SK-N-MC (cell line): ENCODE measurements around the gene PSMG1.

ENCODE experiments used
- EZH2 ChIP-seq: fragments of 200-600 bp; sonication (generic); IDR thresholded peaks from one replicate; pipeline ENCODE4 v1.6.1; 2017; ENCODE audit warnings: antibody characterized with exemption
- FOXP2 ChIP-seq: optimal IDR thresholded peaks from 2 replicates; pipeline ENCODE3; 2011; ENCODE audit warnings: mild to moderate bottlenecking, moderate library complexity; ENCODE audit not compliant: insufficient read depth; ENCODE audit errors: extremely low read length, control extremely low read depth
- POLR2AphosphoS5 ChIP-seq: IDR thresholded peaks from 2 replicates; pipeline ENCODE4 v1.6.1; 2012; ENCODE audit warnings: mild to moderate bottlenecking, low read depth, low read length, borderline replicate concordance

DNA sequence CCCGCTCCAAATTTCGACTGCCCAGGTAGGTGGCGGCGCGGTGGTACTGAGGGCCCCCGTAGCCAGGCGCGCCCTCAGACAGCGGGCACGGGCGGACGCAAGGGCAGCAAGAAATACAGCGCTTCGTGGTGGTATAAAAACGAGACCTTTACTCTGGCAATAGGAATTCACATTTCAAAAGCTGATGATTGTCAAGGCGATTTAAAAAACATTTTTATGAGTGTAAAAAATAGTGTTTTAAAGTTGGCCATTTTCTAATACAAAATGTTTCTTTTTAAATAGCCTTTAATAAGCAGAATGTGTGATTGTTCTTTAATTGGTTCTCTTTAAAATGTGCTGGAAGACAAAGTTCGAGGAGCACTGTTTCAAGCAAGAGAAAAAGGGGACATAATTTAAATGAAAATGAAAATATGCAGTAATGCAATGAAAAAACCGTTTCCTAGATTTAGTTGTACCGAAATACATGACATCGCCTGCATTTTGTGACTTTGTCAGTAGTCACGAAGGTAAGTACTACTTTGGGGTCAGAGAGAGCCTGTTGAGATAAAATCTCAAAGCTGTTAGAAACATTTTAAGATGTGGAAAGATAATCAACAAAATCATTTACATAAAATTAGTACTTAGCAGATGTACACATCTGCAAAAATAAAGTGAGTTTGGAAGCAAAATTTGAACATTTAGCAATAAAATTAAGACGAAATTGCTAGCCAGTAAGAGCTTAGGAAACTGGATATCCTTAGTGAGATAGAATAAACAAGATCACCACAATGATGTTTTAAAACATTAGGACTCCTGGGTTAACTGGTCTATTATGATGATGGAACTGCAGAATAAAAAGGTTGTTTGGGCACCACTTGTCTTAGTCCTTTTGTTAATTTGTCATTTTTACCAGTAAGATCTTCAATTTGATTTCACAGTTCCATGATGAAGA lies 1.1 kb upstream of the PSMG1 start:
- no peak for TF ChIP-seq EZH2
- TF ChIP-seq FOXP2 = no peak
- no peak for TF ChIP-seq POLR2AphosphoS5
